Measurements from ENCODE around the gene FGD6.

DNA sequence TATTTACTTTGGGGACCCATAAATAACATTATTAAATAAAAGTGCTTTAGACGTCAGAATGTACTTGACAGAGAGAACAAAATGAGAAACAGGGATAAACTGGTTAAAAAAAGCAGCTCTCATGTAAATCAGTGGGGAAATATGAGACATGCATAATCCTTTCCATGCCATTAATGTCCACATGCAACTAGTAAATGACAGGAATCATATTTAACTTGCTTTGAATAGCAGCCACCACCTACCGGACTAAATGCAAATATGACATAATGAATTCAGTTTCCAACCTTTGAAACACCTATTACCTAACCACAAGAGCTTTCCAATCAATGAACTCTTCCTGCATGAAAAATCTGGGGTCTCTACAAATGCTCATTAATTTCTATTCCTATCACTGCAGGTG is 19.6 kb downstream of the FGD6 start:
- TF ChIP-seq CTCF (IDR thresholded peaks at IDR 0.05) (no peak), POLR2A (IDR thresholded peaks at IDR 0.05) (no peak)

Data from testis (tissue), 2 donors.